GM12878 (cell line): ENCODE measurements around the gene SSPN. TPM values are rescaled to one million over a fixed set of nuclear protein-coding genes. Genes with fewer than 3 reads are reported as not detected.

Experiments used
- ATAC-seq: fragments of 200-7000 bp; cut with Tn5 transposase; 3 replicates; pipeline ENCODE4 v1.9.1; 2020; ENCODE audit warnings: mild to moderate bottlenecking, moderate library complexity
- BruUV-seq: library from RNA; stranded (reverse); fragments of 400-500 nt; replicated peaks from 2 replicates; lab custom pipeline; 2021; lab: Mats Ljungman, UMichigan
- CTCF ChIA-PET: fragments of 300-600 bp; sonication (Branson Sonifier 250); formaldehyde crosslinking; extraction: SDS; loops from one replicate; lab custom pipeline; 2021; ENCODE audit warnings: inconsistent platforms; lab: Yijun Ruan, JAX
- POLR2A ChIA-PET: fragments of 350-600 bp; formaldehyde crosslinking; extraction: SDS; loops from one replicate; lab custom pipeline; 2021; ENCODE audit warnings: inconsistent platforms; lab: Charles Lee
- RAD21 ChIA-PET: fragments of 300-600 bp; sonication (Branson Sonifier 250); formaldehyde crosslinking; loops from one replicate; lab custom pipeline; 2023; ENCODE audit warnings: antibody characterized with exemption; ENCODE audit not compliant: unreplicated experiment; lab: Charles Lee
- SMC1A ChIA-PET: fragments of 300-600 bp; sonication (Branson Sonifier 250); formaldehyde crosslinking; loops from one replicate; lab custom pipeline; 2023; ENCODE audit not compliant: unreplicated experiment, uncharacterized antibody; lab: Charles Lee
- DNase-seq: peaks from one replicate; pipeline ENCODE4 v3.0.0-alpha.2; 2011; ENCODE audit warnings: low read depth, low spot score
- FAIRE-seq: peaks from 3 replicates; lab custom pipeline; 2011; peaks lifted over from hg19 to GRCh38; lab: Jason Lieb, UNC
- H2AFZ ChIP-seq: 2 replicates; pipeline ENCODE4 v1.6.0; 2011; ENCODE audit warnings: low read depth, low read length, control low read depth; ENCODE audit not compliant: control insufficient read depth
- H3K27ac ChIP-seq: 2 replicates; pipeline ENCODE4 v1.5.1; 2011; ENCODE audit warnings: control low read depth; ENCODE audit not compliant: control insufficient read depth, insufficient read depth
- H3K27me3 ChIP-seq, 2 experiments: replicated peaks in 1 of 2; 2 replicates each; pipeline versions ENCODE4 v1.6.0 to v1.6.1; 2011; ENCODE audit warnings: low read length in 1 of 2; ENCODE audit not compliant: control insufficient read depth in 2 of 2, insufficient read depth in 2 of 2
- H3K36me3 ChIP-seq, 2 experiments: 2 replicates each; pipeline ENCODE4 v1.5.1; 2011; ENCODE audit warnings: low read length in 1 of 2; ENCODE audit not compliant: control insufficient read depth in 2 of 2, insufficient read depth in 2 of 2
- H3K4me1 ChIP-seq: 2 replicates; pipeline ENCODE4 v1.6.1; 2011; ENCODE audit warnings: mild to moderate bottlenecking, low read length, moderate library complexity, mixed read lengths; ENCODE audit not compliant: control insufficient read depth, insufficient read depth
- H3K4me2 ChIP-seq: 2 replicates; pipeline ENCODE4 v1.6.0; 2011; ENCODE audit warnings: control low read depth; ENCODE audit not compliant: control insufficient read depth, insufficient read depth
- H3K4me3 ChIP-seq: fragments of 200-600 bp; sonication (generic); 2 replicates; pipeline ENCODE4 v1.5.1; 2016
- H3K79me2 ChIP-seq: 2 replicates; pipeline ENCODE4 v1.6.0; 2011; ENCODE audit warnings: low read length; ENCODE audit not compliant: control insufficient read depth, insufficient read depth
- H3K9ac ChIP-seq: 2 replicates; pipeline ENCODE4 v1.8.0; 2011; ENCODE audit warnings: low read length, control low read depth, mixed read lengths; ENCODE audit not compliant: control insufficient read depth, insufficient read depth
- H3K9me3 ChIP-seq: replicated peaks from 3 replicates; pipeline ENCODE4 v1.5.1; 2011; ENCODE audit warnings: mild to moderate bottlenecking, low read length; ENCODE audit not compliant: control insufficient read depth, insufficient read depth
- H4K20me1 ChIP-seq: 2 replicates; pipeline ENCODE4 v1.6.0; 2011; ENCODE audit not compliant: control insufficient read depth, insufficient read depth
- BRCA1 ChIP-seq: IDR thresholded peaks from 2 replicates; pipeline ENCODE4 v1.6.1; 2011; ENCODE audit warnings: low read depth, low read length, improper control_type of control experiment
- CBX3 ChIP-seq: fragments of 200-600 bp; sonication (generic); IDR thresholded peaks from 2 replicates; pipeline ENCODE4 v1.6.1; 2016; ENCODE audit warnings: low read depth, borderline replicate concordance
- CHD4 ChIP-seq: fragments of 200-600 bp; sonication (generic); IDR thresholded peaks from 2 replicates; pipeline ENCODE4 v1.6.1; 2016; ENCODE audit warnings: mild to moderate bottlenecking
- IRF4 ChIP-seq: IDR thresholded peaks from 2 replicates; pipeline ENCODE4 v1.6.1; 2011; ENCODE audit warnings: low read depth, low read length
- NR2F1 ChIP-seq: fragments of 450-650 bp; conservative IDR thresholded peaks from 2 replicates; pipeline ENCODE4 v1.6.1; 2017; ENCODE audit warnings: mild to moderate bottlenecking
- RAD21 ChIP-seq: IDR thresholded peaks from 2 replicates; pipeline ENCODE4 v1.6.1; 2011; ENCODE audit warnings: mild to moderate bottlenecking, low read depth, low read length, moderate library complexity; ENCODE audit not compliant: insufficient read depth
- RBBP5 ChIP-seq: fragments of 200-600 bp; sonication (generic); conservative IDR thresholded peaks from 2 replicates; pipeline ENCODE4 v1.6.1; 2016
- STAT3 ChIP-seq: IDR thresholded peaks from 2 replicates; pipeline ENCODE4 v1.6.1; 2011; ENCODE audit warnings: low read depth, low read length, improper control_type of control experiment
- TARDBP ChIP-seq: IDR thresholded peaks from 2 replicates; pipeline ENCODE4 v1.6.1; 2016; ENCODE audit warnings: borderline replicate concordance
- TCF3 ChIP-seq: IDR thresholded peaks from 2 replicates; pipeline ENCODE4 v1.6.1; 2012; ENCODE audit warnings: low read depth, mild to moderate bottlenecking, low read length, borderline replicate concordance; ENCODE audit not compliant: insufficient read depth
- ZNF207 ChIP-seq: fragments of 450-650 bp; IDR thresholded peaks from 2 replicates; pipeline ENCODE4 v1.6.1; 2014; ENCODE audit warnings: antibody characterized with exemption, mild to moderate bottlenecking, borderline replicate concordance
- ZNF24 ChIP-seq: fragments of 450-650 bp; IDR thresholded peaks from 2 replicates; pipeline ENCODE4 v1.6.1; 2017; ENCODE audit warnings: antibody characterized with exemption, mild to moderate bottlenecking
- ZZZ3 ChIP-seq: IDR thresholded peaks from 2 replicates; pipeline ENCODE4 v1.6.1; 2011; ENCODE audit warnings: low read depth; ENCODE audit not compliant: control insufficient read depth, insufficient read length
- WGBS: methylation state at CpG from one replicate; pipeline ENCODE4 v1.1.6; 2016; ENCODE audit warnings: low lambda C conversion rate; ENCODE audit not compliant: insufficient replicate concordance, insufficient coverage; ENCODE audit errors: missing lambda C conversion rate; 5-methylcytosine and 5-hydroxymethylcytosine counted together
- in situ Hi-C: fragments of 300-500 bp; cut with MboI; formaldehyde crosslinking; loops from 9 replicates; pipeline ENCODE4 v1.14.3; 2018; ENCODE audit warnings: mixed read lengths
- intact Hi-C: fragments of 100-400 bp; cut with micrococcal nuclease; formaldehyde crosslinking; loops from one replicate; pipeline ENCODE4 v1.14.2; 2022; ENCODE audit not compliant: unreplicated experiment
- polyA plus RNA-seq, 11 experiments: library from polyadenylated mRNA; depleted of rRNA in 4 of 11; unstranded in 6 of 11; stranded (reverse) in 5 of 11; fragments of >200 nt; fragmentation: Nextera tagmentation in 4 of 11; fragmentation: Illumina TruSeq in 1 of 11; extraction: Ambion mirVana in 4 of 11; extraction: Trizol in 1 of 11; gene quantifications; 1 replicate in 1 of 11; 2 replicates in 10 of 11; pipeline versions ENCODE4 v1.2.1 to v1.2.3, GENCODE V29; 2011 to 2016; ENCODE audit warnings: inconsistent platforms in 2 of 11, missing spikeins in 2 of 11, low read depth in 1 of 11
- total RNA-seq, 4 experiments: library from RNA; depleted of rRNA in 3 of 4; stranded (reverse); fragments of >200 nt in 3 of 4; fragmentation: Illumina TruSeq in 1 of 4; extraction: Trizol in 1 of 4; gene quantifications; 2 replicates each; pipeline versions ENCODE4 v1.2.1 to v1.2.3, GENCODE V29; 2013 to 2021
- TF ChIP-seq, protein P1 (sequence below): IDR thresholded peaks from 2 replicates; pipeline ENCODE4 v1.6.1; 2011; ENCODE audit warnings: low read depth, low read length, improper control_type of control experiment, borderline replicate concordance
- TF ChIP-seq, protein P2 (sequence below): fragments of 450-650 bp; IDR thresholded peaks from 2 replicates; pipeline ENCODE4 v1.6.1; 2018; ENCODE audit warnings: borderline replicate concordance, mild to moderate bottlenecking; ENCODE audit not compliant: partially characterized antibody

The SSPN gene
- total and polyA plus RNA-seq, 10 of the 15 experiments (the other 5 are each of a cell fraction or from before 2014, with no cell fraction given): 0.04 to 0.41 (median 0.28) TPM; not detected in 5

DNA sequence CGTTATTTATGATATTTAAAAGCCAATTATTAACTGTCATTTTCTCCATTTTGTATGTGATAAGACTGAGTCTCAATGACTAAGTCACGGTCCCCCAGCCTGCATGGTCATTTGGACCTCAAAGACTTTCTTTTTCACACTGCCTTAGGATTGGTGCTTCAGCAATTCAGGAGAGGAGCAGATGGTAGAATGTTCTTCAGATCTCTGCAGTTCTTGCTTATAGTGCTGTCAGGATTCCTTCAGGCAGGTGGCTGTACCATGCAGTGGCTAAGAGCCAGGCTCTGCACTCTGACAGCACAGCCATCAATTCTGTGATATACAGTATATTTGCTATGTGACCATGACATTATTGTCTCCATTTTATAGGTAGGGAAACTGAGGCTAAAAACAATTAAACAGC lies 18.7 kb downstream of the SSPN start:
- TF ChIP-seq IRF4 (no peak), RAD21 (no peak)
- Histone ChIP-seq H3K9me3 (no peaks in the 10 kb centered on the region; the same call in 2 of the 3 replicates), H3K4me1 (no peaks in the 10 kb centered on the region), H3K4me3 (no peak overlapping the region), H3K36me3 (no peaks in the 10 kb centered on the region), H3K79me2 (no peaks in the 10 kb centered on the region), H3K4me2 (no peak overlapping the region), H3K27me3 (peaks cover 0 to 2% of the 10 kb centered on the region in 2 experiments; a peak in 2 of 4 replicates), H3K27ac (no peak overlapping the region), H2AFZ (no peak overlapping the region), H3K9ac (no peak overlapping the region), H4K20me1 (no peaks in the 10 kb centered on the region)
- no peak for FAIRE-seq
- in situ Hi-C loops: no loop called here
- CTCF ChIA-PET: interaction anchor here (0.6 to 1.7 kb wide), 2 partner anchors 8 to 11 kb away, joined by 3 to 5 read pairs; no protein-coding TSS in a partner anchor
- POLR2A ChIA-PET: no interaction called here
- intact Hi-C loops: no loop called here
- DNase-seq: no peak
- no TSS peak for BruUV-seq
- SMC1A ChIA-PET: interaction anchor here (0.8 to 1.5 kb wide), 3 partner anchors 9 to 32 kb away, joined by 3 to 6 read pairs (median 4); no protein-coding TSS in a partner anchor
- no peak for ATAC-seq
- WGBS: 26% methylated on average over 2 of the region's 2 CpGs
- RAD21 ChIA-PET: no interaction called here

DNA sequence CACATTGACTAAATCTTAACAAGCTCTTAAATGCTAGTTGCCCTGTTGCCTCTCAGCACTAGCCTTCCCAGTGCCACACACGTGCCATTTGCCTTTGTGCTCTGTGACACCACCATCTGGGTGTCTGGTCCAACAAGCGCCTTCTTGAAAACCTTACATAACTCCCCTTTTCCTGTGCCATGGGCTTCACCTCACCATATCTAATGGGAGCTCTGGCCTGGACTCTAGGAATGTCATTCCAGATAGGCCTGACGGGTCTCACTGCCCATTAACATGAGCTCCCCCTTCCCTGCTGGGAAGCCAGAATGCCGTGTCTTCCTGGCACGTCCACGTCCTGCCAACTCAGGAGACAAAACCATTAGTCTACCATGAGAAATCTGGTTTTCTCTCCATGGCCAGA lies 24.4 kb downstream of the SSPN start:
- Histone ChIP-seq H2AFZ (no peak overlapping the region), H3K27ac (no peak overlapping the region), H3K27me3 (peaks cover 0 to 1% of the 10 kb centered on the region in 2 experiments; a peak in 1 of 4 replicates), H3K4me1 (no peaks in the 10 kb centered on the region), H3K79me2 (no peaks in the 10 kb centered on the region), H3K4me3 (no peak overlapping the region), H3K4me2 (no peak overlapping the region), H3K9me3 (no peaks in the 10 kb centered on the region; the same call in 2 of the 3 replicates), H3K36me3 (no peaks in the 10 kb centered on the region), H4K20me1 (no peaks in the 10 kb centered on the region), H3K9ac (no peak overlapping the region)
- intact Hi-C loops (no loop called here), in situ Hi-C loops (no loop called here)
- ChIA-PET POLR2A (interaction anchor here (0.7 kb wide), 1 partner anchor 665 kb away, joined by 3 read pairs; no protein-coding TSS in a partner anchor), SMC1A (interaction anchor here (1.3 to 2.6 kb wide), 4 partner anchors 9 to 194 kb away, joined by 3 to 12 read pairs (median 4); no protein-coding TSS in a partner anchor), CTCF (interaction anchor here (0.5 to 2.7 kb wide), 5 partner anchors 18 to 780 kb away, joined by 3 to 5 read pairs (median 3); no protein-coding TSS in a partner anchor), RAD21 (no interaction called here)
- FAIRE-seq (no peak), ATAC-seq (no peak), DNase-seq (no peak)
- 75% methylated on average over 6 of the region's 6 CpGs for WGBS
- no TSS peak for BruUV-seq
- no peak for TF ChIP-seq CBX3
- no peak for TF ChIP-seq NR2F1
- TF ChIP-seq, protein P1, sequence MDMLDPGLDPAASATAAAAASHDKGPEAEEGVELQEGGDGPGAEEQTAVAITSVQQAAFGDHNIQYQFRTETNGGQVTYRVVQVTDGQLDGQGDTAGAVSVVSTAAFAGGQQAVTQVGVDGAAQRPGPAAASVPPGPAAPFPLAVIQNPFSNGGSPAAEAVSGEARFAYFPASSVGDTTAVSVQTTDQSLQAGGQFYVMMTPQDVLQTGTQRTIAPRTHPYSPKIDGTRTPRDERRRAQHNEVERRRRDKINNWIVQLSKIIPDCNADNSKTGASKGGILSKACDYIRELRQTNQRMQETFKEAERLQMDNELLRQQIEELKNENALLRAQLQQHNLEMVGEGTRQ: no peak
- TF ChIP-seq, protein P2, sequence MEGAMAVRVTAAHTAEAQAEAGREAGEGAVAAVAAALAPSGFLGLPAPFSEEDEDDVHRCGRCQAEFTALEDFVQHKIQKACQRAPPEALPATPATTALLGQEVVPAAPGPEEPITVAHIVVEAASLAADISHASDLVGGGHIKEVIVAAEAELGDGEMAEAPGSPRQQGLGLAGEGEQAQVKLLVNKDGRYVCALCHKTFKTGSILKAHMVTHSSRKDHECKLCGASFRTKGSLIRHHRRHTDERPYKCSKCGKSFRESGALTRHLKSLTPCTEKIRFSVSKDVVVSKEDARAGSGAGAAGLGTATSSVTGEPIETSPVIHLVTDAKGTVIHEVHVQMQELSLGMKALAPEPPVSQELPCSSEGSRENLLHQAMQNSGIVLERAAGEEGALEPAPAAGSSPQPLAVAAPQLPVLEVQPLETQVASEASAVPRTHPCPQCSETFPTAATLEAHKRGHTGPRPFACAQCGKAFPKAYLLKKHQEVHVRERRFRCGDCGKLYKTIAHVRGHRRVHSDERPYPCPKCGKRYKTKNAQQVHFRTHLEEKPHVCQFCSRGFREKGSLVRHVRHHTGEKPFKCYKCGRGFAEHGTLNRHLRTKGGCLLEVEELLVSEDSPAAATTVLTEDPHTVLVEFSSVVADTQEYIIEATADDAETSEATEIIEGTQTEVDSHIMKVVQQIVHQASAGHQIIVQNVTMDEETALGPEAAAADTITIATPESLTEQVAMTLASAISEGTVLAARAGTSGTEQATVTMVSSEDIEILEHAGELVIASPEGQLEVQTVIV: no peak
- TF ChIP-seq RBBP5: no peak
- TF ChIP-seq ZNF207: no peak
- TF ChIP-seq STAT3: no peak
- no peak for TF ChIP-seq CHD4
- no peak for TF ChIP-seq ZZZ3
- no peak for TF ChIP-seq TCF3
- no peak for TF ChIP-seq ZNF24
- no peak for TF ChIP-seq TARDBP
- no peak for TF ChIP-seq BRCA1
